Transverse colon (tissue), 4 donors: Measurements from ENCODE around the gene TNS3. TPM values are rescaled to one million over a fixed set of nuclear protein-coding genes. Genes with fewer than 3 reads are reported as not detected.

Experiments
- DNase-seq: peaks from one replicate; pipeline ENCODE4 v3.0.0-alpha.2; 2019
- H3K27ac ChIP-seq, 4 donors: fragments of 200-600 bp; sonication (generic); 2 replicates each; pipeline ENCODE4 v1.5.1; 2016 to 2018; ENCODE audit warnings: inconsistent platforms in 4 of 4
- H3K27me3 ChIP-seq: fragments of 200-600 bp; sonication (generic); 2 replicates; pipeline ENCODE4 v1.5.1; 2017; ENCODE audit warnings: inconsistent platforms
- H3K36me3 ChIP-seq, 4 donors: fragments of 200-600 bp; sonication (generic); 2 replicates each; pipeline ENCODE4 v1.5.1; 2017 to 2019; ENCODE audit warnings: inconsistent platforms in 4 of 4
- H3K4me1 ChIP-seq, 4 donors: fragments of 200-600 bp; sonication (generic); 2 replicates each; pipeline ENCODE4 v1.5.1; 2017 to 2020; ENCODE audit warnings: inconsistent platforms in 4 of 4
- H3K4me3 ChIP-seq, 4 donors: fragments of 200-600 bp; sonication (generic); 1 replicate in 1 of 4; 2 replicates in 3 of 4; pipeline versions ENCODE4 v1.5.1 to v1.6.1; 2017 to 2019; ENCODE audit warnings: inconsistent platforms in 4 of 4
- H3K9me3 ChIP-seq, 2 donors: fragments of 200-600 bp; sonication (generic); 2 replicates each; pipeline ENCODE4 v1.5.1; 2017 to 2019; ENCODE audit warnings: inconsistent platforms in 2 of 2
- EP300 ChIP-seq: sonication (generic); formaldehyde crosslinking; IDR thresholded peaks from one replicate; pipeline ENCODE4 v1.6.1; 2017; ENCODE audit warnings: antibody characterized with exemption, low read depth
- POLR2A ChIP-seq: fragments of 450-650 bp; IDR thresholded peaks from one replicate; pipeline ENCODE4 v1.6.1; 2016; ENCODE audit warnings: antibody characterized with exemption, mild to moderate bottlenecking, moderate library complexity
- POLR2AphosphoS5 ChIP-seq, 3 donors: sonication (generic); formaldehyde crosslinking; IDR thresholded peaks; one replicate each; pipeline ENCODE4 v1.6.1; 2016; ENCODE audit warnings: antibody characterized with exemption in 3 of 3
- WGBS, 2 donors: methylation state at CpG; one replicate each; pipeline ENCODE4 v1.1.5; 2018; ENCODE audit warnings: low coverage in 1 of 2; 5-methylcytosine and 5-hydroxymethylcytosine counted together
- in situ Hi-C, 4 donors: fragments of 200-750 bp; cut with MboI; loops; one replicate each; pipeline versions ENCODE4 v1.15.0 to v1.15.1; 2017; ENCODE audit warnings: low sequenced_read_pairs in 3 of 4, low pct_ligation_motif_present in 1 of 4, low pct_unique_long_range_greater_than_20kb in 1 of 4
- intact Hi-C: fragments of 100-400 bp; cut with DNase I; formaldehyde crosslinking; loops from one replicate; pipeline ENCODE4 v1.15.1; 2023; ENCODE audit warnings: low total_unique reads
- total RNA-seq, 4 donors: library from RNA; depleted of rRNA; stranded (reverse); fragments of >200 nt; gene quantifications; one replicate each; pipeline ENCODE4 v1.1.0, GENCODE V29; 2016
- TF ChIP-seq, protein P1 (sequence below), 5 experiments: fragments of 200-600 bp in 3 of 5; fragments of 450-650 bp in 2 of 5; sonication (generic) in 3 of 5; IDR thresholded peaks; 1 replicate in 2 of 5; 2 replicates in 3 of 5; pipeline ENCODE4 v1.5.1; 2016 to 2017; ENCODE audit warnings: antibody characterized with exemption in 5 of 5, inconsistent platforms in 3 of 5, mild to moderate bottlenecking in 2 of 5, moderate library complexity in 1 of 5

The TNS3 gene
- total RNA-seq, 4 donors from 2014 or later, result 58.5 to 104 (median 72.7) TPM

DNA sequence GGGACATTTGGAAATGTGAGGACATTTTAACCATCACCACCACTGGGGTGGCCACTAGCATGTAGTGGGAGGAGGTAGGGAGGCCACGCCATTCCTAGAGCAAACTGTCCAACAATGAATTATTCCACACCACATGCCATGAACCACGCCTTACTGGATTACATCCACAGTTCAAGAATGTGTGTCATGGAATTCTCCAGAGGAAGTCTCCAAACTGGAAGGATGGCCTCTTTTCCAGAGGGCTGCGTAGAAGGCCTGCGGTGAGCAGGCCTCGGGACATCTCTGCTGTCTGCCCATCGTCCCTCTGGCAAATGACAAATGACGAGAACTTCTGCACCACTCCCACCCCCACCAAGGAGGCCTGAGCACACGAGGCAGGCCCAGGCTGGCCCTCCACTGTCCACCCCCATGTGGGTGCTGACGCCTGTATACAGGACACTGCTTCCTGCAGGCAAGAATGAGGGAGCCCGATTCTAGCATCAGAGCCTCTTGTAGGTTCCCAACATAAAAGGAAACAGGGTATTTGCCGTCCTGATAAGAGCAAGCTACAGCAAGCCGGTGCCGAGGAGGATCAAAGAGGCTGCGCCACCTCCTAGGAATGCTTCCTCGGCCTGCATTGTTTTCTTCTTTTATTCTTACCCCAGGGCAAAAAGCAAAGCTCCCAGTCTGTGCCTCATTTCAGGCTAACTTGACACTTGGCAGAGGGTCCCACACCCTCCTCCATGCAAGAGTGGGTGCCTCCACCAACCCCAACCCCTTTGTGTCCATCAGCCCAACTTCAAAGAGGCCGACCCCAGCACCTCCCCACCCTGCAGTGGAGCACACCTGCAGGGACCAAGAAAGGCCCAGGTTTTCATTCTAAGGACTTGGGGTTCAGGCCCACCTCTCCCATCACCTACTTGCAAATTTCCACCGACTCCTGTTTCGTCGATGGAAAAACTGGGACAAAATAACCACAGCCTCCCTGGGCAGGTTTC, 23.9 kb downstream of the TNS3 start:
- DNase-seq, result no peak
- TF ChIP-seq POLR2AphosphoS5 (IDR thresholded peaks at IDR 0.05), result no peak
- Histone ChIP-seq H3K27me3 (no peaks in the 10 kb centered on the region), H3K9me3 (no peaks in the 10 kb centered on the region), H3K4me3 (no peak overlapping the region), H3K36me3 (no peaks in the 10 kb centered on the region), H3K27ac (peak overlapping the region; percentile 12 to 42 (median 26)), H3K4me1 (peaks cover 3 to 22% (median 12%) of the 10 kb centered on the region in 4 donors)
- intact Hi-C loops (no loop called here), in situ Hi-C loops (no loop called here)
- WGBS, 2 donors, result 66 to 72% methylated on average over 4 to 19 of the region's 19 CpGs

DNA sequence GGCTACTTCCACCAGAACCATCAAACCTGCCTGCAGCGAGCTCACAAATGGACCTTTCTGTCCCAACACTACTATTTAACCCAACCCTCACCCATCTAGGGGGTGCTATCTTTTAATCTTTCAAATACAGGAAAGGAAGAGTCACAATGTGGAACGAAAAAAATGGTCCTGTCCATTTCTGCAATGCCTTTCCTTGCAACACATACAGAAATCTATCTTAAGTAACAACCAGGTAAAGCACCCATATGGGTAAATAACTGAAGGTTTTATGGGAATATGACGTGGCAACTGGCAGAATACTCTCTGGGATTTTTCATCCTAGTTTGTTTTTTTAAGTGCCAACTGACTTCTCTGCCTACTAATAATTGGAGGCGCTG, 24.6 kb downstream of the TNS3 start:
- Histone ChIP-seq H3K27ac (peak overlapping the region in 3 of 4 donors; percentile 10 to 42 (median 23)), H3K27me3 (no peaks in the 10 kb centered on the region), H3K4me1 (peaks cover 3 to 26% (median 13%) of the 10 kb centered on the region in 4 donors), H3K4me3 (no peak overlapping the region), H3K9me3 (no peaks in the 10 kb centered on the region), H3K36me3 (no peaks in the 10 kb centered on the region)
- in situ Hi-C loops (no loop called here), intact Hi-C loops (no loop called here)
- 76 to 82% methylated on average over 3 to 4 of the region's 4 CpGs for WGBS, 2 donors
- TF ChIP-seq EP300, result no peak
- no peak for DNase-seq

DNA sequence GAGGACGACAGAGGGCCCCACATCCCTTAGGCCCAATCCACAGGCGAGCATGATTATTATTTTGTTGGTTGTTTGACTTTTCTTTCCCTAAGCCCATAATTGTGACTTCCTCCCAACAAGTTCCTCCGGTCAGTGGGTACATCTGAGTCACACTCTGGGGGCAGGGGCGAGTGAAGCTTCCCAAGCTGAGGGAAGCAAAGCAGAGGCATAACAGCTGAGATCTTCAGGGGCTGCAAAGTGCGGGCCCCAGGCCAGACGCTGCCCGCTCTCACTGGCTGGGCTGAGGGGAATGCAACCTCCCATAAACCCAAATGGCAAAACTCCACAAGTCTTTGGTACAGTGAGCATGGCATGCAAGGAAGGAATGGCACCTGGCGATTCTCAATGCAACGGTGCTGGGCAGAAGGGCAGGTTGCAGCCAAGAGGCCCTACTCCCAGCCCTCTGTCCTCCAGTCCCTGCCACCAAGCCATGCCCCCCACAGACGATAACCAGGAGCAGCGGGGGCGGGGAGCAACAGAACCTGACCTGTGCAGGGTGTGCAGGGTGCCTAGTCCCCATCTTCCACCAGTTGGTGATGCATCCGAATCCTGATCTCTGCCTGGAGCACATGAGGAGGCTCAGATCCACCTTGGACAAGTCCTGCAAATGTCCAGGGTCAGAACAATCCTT, 25.3 kb downstream of the TNS3 start:
- no peaks in the 10 kb centered on the region for H3K9me3 ChIP-seq
- 62 to 79% methylated on average over 3 to 13 of the region's 13 CpGs for WGBS, 2 donors
- H3K27ac ChIP-seq, result no peak overlapping the region
- no peak for DNase-seq
- intact Hi-C loops, result no loop called here
- in situ Hi-C loops, result no loop called here
- no peaks in the 10 kb centered on the region for H3K27me3 ChIP-seq
- TF ChIP-seq POLR2A, result no peak
- TF ChIP-seq EP300, result no peak
- no peak for TF ChIP-seq POLR2AphosphoS5 (IDR thresholded peaks at IDR 0.05)
- TF ChIP-seq, protein P1, sequence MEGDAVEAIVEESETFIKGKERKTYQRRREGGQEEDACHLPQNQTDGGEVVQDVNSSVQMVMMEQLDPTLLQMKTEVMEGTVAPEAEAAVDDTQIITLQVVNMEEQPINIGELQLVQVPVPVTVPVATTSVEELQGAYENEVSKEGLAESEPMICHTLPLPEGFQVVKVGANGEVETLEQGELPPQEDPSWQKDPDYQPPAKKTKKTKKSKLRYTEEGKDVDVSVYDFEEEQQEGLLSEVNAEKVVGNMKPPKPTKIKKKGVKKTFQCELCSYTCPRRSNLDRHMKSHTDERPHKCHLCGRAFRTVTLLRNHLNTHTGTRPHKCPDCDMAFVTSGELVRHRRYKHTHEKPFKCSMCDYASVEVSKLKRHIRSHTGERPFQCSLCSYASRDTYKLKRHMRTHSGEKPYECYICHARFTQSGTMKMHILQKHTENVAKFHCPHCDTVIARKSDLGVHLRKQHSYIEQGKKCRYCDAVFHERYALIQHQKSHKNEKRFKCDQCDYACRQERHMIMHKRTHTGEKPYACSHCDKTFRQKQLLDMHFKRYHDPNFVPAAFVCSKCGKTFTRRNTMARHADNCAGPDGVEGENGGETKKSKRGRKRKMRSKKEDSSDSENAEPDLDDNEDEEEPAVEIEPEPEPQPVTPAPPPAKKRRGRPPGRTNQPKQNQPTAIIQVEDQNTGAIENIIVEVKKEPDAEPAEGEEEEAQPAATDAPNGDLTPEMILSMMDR (IDR thresholded peaks at IDR 0.05), result no peak
- H3K36me3 ChIP-seq, result no peaks in the 10 kb centered on the region
- H3K4me1 ChIP-seq, result peaks cover 3 to 27% (median 17%) of the 10 kb centered on the region in 4 donors
- no peak overlapping the region for H3K4me3 ChIP-seq

DNA sequence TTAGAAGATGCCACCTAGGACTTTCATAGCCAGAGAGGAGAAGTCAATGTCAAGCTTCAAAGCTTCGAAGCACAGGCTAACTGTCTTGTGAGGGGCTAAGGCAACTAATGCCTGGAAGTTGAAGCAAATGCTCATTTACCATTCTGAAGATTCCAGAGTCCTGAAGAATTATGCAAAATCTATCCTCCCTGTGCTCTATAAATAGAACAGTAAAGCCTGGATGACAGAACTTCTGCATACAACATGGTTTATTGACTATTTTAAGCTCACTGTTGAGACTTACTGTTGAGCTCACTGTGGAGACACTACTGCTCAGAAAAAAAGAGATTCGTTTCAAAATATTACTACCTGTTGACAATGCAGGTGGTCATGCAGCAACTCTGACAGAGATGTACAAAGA, 28.6 kb downstream of the TNS3 start:
- H3K4me3 ChIP-seq, result no peak overlapping the region
- in situ Hi-C loops (no loop called here), intact Hi-C loops (no loop called here)
- DNase-seq, result no peak
- 75 to 91% methylated on average over 1 to 2 of the region's 2 CpGs for WGBS, 2 donors
- TF ChIP-seq EP300 (no peak), POLR2A (no peak), POLR2AphosphoS5 (IDR thresholded peaks at IDR 0.05) (no peak)
- TF ChIP-seq, protein P1 (IDR thresholded peaks at IDR 0.05), result no peak
- H3K36me3 ChIP-seq, result no peaks in the 10 kb centered on the region
- H3K27me3 ChIP-seq, result no peaks in the 10 kb centered on the region
- H3K27ac ChIP-seq, result no peak overlapping the region
- peaks cover 6 to 31% (median 17%) of the 10 kb centered on the region in 4 donors for H3K4me1 ChIP-seq
- H3K9me3 ChIP-seq, result no peaks in the 10 kb centered on the region

DNA sequence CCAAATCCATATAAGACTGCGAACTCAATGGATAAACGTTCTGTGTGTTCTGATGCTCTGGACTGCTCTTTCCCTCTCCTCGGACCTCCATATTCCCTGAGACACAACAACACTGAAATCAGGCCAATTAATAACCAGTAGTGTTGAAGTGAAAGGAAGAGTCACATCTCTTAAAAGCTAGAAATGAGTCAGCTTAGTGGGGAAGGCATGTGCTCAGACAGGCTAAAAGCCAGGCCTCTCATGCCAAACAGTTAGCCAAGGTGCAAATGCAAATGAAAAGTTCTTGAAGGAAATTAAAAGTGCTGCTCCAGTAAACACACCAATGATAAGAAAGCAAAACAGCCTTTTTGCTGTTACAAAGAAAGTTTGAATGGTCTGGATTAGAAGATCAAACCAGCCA, 29.3 kb downstream of the TNS3 start:
- H3K4me3 ChIP-seq, result no peak overlapping the region
- in situ Hi-C loops (no loop called here), intact Hi-C loops (no loop called here)
- no peaks in the 10 kb centered on the region for H3K9me3 ChIP-seq
- no peaks in the 10 kb centered on the region for H3K36me3 ChIP-seq
- H3K27ac ChIP-seq, result no peak overlapping the region
- WGBS, 2 donors, result 41 to 69% methylated on average over 2 to 3 of the region's 3 CpGs
- TF ChIP-seq, protein P1 (IDR thresholded peaks at IDR 0.05), result no peak
- TF ChIP-seq POLR2AphosphoS5 (IDR thresholded peaks at IDR 0.05), result no peak
- TF ChIP-seq POLR2A, result no peak
- no peak for TF ChIP-seq EP300
- no peaks in the 10 kb centered on the region for H3K27me3 ChIP-seq
- peaks cover 6 to 24% (median 11%) of the 10 kb centered on the region in 4 donors for H3K4me1 ChIP-seq
- DNase-seq, result no peak
